K562 (cell line): ENCODE results near the gene SP140L. TPM values are rescaled to one million over a fixed set of nuclear protein-coding genes. Genes with fewer than 3 reads are reported as not detected.

ENCODE experiments used
- ATAC-seq: fragments of 200-7000 bp; cut with Tn5 transposase; 3 replicates; pipeline ENCODE4 v1.9.1; 2020; ENCODE audit warnings: moderate library complexity
- BruUV-seq: library from RNA; stranded (reverse); fragments of 400-500 nt; replicated peaks from 2 replicates; lab custom pipeline; 2021; lab: Mats Ljungman, UMichigan
- CTCF ChIA-PET: fragments of 300-600 bp; formaldehyde crosslinking; extraction: SDS; loops from one replicate; lab custom pipeline; 2021; ENCODE audit warnings: low intra/inter-chr PET ratio; lab: Yijun Ruan, JAX
- POLR2A ChIA-PET: fragments of 300-600, 350-650 bp; sonication (Branson Sonifier 250); formaldehyde crosslinking; extraction: SDS; loops from one replicate; lab custom pipeline; 2021; ENCODE audit warnings: antibody characterized with exemption, inconsistent platforms; lab: Yijun Ruan, JAX
- DNase-seq, 4 experiments: peaks; one replicate each; pipeline versions ENCODE4 v3.0.0 to v3.0.0-alpha.2; 2011 to 2018; ENCODE audit warnings: low spot score in 3 of 4, mixed read lengths in 3 of 4; ENCODE audit errors: extremely low read depth in 1 of 4
- FAIRE-seq: peaks from 2 replicates; lab custom pipeline; 2011; peaks lifted over from hg19 to GRCh38; lab: Jason Lieb, UNC
- H2AFZ ChIP-seq: 2 replicates; pipeline ENCODE4 v1.6.0; 2011; ENCODE audit warnings: low read depth, low read length, control low read depth, inconsistent platforms
- H3K27ac ChIP-seq: fragments of 200-600 bp; 3 replicates; pipeline ENCODE4 v1.8.0; 2011; ENCODE audit warnings: low read depth, mild to moderate bottlenecking, control low read depth, inconsistent platforms, low read length, moderate library complexity, mixed read lengths; ENCODE audit errors: extremely low read depth
- H3K27me3 ChIP-seq, 2 experiments: fragments of 300-600 bp in 1 of 2; 2 replicates in 1 of 2; 3 replicates in 1 of 2; pipeline versions ENCODE4 v1.6.0 to v1.8.0; 2011; ENCODE audit warnings: inconsistent platforms in 2 of 2, low read length in 2 of 2, mild to moderate bottlenecking in 1 of 2, mixed read lengths in 1 of 2, moderate library complexity in 1 of 2; ENCODE audit not compliant: control insufficient read depth in 2 of 2, insufficient read depth in 2 of 2
- H3K36me3 ChIP-seq: fragments of 300-600 bp; 3 replicates; pipeline ENCODE4 v1.8.0; 2011; ENCODE audit warnings: mild to moderate bottlenecking, low read length, inconsistent platforms; ENCODE audit not compliant: control insufficient read depth, insufficient read depth
- H3K4me1 ChIP-seq, 2 experiments: fragments of 200-600 bp in 1 of 2; replicated peaks in 1 of 2; 2 replicates in 1 of 2; 3 replicates in 1 of 2; pipeline versions ENCODE4 v1.5.1 to v1.8.0; 2011; ENCODE audit warnings: inconsistent platforms in 2 of 2, low read length in 2 of 2, mild to moderate bottlenecking in 1 of 2, mixed read lengths in 1 of 2, moderate library complexity in 1 of 2; ENCODE audit not compliant: control insufficient read depth in 2 of 2, insufficient read depth in 2 of 2
- H3K4me2 ChIP-seq: 2 replicates; pipeline ENCODE4 v1.6.1; 2011; ENCODE audit warnings: low read length, control low read depth, inconsistent platforms, mixed read lengths; ENCODE audit not compliant: insufficient read depth
- H3K4me3 ChIP-seq: fragments of 200-600 bp; sonication (generic), shearing (Covaris generic); 2 replicates; pipeline ENCODE4 v1.5.1; 2016; ENCODE audit warnings: control low read depth, inconsistent platforms
- H3K79me2 ChIP-seq: fragments of 200-600 bp; 3 replicates; pipeline ENCODE4 v1.8.0; 2011; ENCODE audit warnings: low read length, inconsistent platforms; ENCODE audit not compliant: control insufficient read depth, insufficient read depth
- H3K9ac ChIP-seq, 2 experiments: 2 replicates each; pipeline versions ENCODE4 v1.6.0 to v1.6.1; 2011; ENCODE audit warnings: low read depth in 2 of 2, low read length in 2 of 2, control low read depth in 1 of 2, inconsistent platforms in 1 of 2, mild to moderate bottlenecking in 1 of 2, mixed read lengths in 1 of 2; ENCODE audit not compliant: insufficient read depth in 1 of 2
- H3K9me1 ChIP-seq: one replicate; pipeline ENCODE4 v1.6.0; 2011; ENCODE audit warnings: inconsistent platforms, mild to moderate bottlenecking, low read length, moderate library complexity; ENCODE audit not compliant: control insufficient read depth, insufficient read depth
- H3K9me3 ChIP-seq: replicated peaks from 2 replicates; pipeline ENCODE4 v1.5.1; 2011; ENCODE audit warnings: low read depth, low read length, inconsistent platforms; ENCODE audit not compliant: control insufficient read depth, insufficient read depth
- H4K20me1 ChIP-seq: replicated peaks from 2 replicates; pipeline ENCODE4 v1.6.1; 2011; ENCODE audit warnings: low read length, inconsistent platforms, mixed read lengths; ENCODE audit not compliant: control insufficient read depth, insufficient read depth
- C11orf30 ChIP-seq: fragments of 450-650 bp; IDR thresholded peaks from 2 replicates; pipeline ENCODE4 v1.6.1; 2016; ENCODE audit warnings: low read depth, mild to moderate bottlenecking
- DPF2 ChIP-seq: fragments of 450-650 bp; IDR thresholded peaks from 2 replicates; pipeline ENCODE4 v1.6.1; 2016
- FOSL1 ChIP-seq: fragments of 200-800 bp; sonication (Bioruptor generic); conservative IDR thresholded peaks from 2 replicates; pipeline ENCODE4 v1.6.1; 2016; ENCODE audit warnings: missing genetic modification characterization, missing compliant biosample characterization
- HDAC1 ChIP-seq, 2 experiments: fragments of 450-650 bp; IDR thresholded peaks; 2 replicates each; pipeline ENCODE4 v1.6.1; 2016 to 2017; ENCODE audit warnings: inconsistent platforms in 1 of 2, mild to moderate bottlenecking in 1 of 2, moderate library complexity in 1 of 2
- MYC ChIP-seq, 2 experiments: fragments of 250-450 bp in 1 of 2; sonication (Bioruptor Pico) in 1 of 2; IDR thresholded peaks; 2 replicates each; pipeline versions ENCODE4 v1.5.1 to v1.6.1; 2012 to 2021; ENCODE audit warnings: low read depth in 2 of 2, borderline replicate concordance in 1 of 2, improper control_type of control experiment in 1 of 2, low read length in 1 of 2, mild to moderate bottlenecking in 1 of 2, moderate library complexity in 1 of 2
- SMARCA4 ChIP-seq: fragments of 450-650 bp; IDR thresholded peaks from 2 replicates; pipeline ENCODE4 v1.6.1; 2016
- SMARCE1 ChIP-seq: fragments of 450-650 bp; IDR thresholded peaks from 2 replicates; pipeline ENCODE4 v1.7.1; 2016; ENCODE audit warnings: mild to moderate bottlenecking
- ZNF41 ChIP-seq: fragments of 250-450 bp; sonication (Bioruptor Pico); conservative IDR thresholded peaks from 2 replicates; pipeline ENCODE4 v1.4.0; 2020; ENCODE audit warnings: mild to moderate bottlenecking
- WGBS: fragments of 100-300 bp; shearing (Covaris generic); methylation state at CpG from one replicate; pipeline ENCODE4 v1.1.6; 2016; ENCODE audit warnings: low coverage, mixed read lengths; ENCODE audit not compliant: insufficient coverage; ENCODE audit errors: missing lambda C conversion rate; 5-methylcytosine and 5-hydroxymethylcytosine counted together
- in situ Hi-C: fragments of 300-500 bp; cut with MboI; formaldehyde crosslinking; loops from 4 replicates; pipeline ENCODE4 v1.15.0; 2018; ENCODE audit warnings: inconsistent platforms, mixed read lengths
- intact Hi-C: fragments of 100-400 bp; cut with micrococcal nuclease; formaldehyde crosslinking; loops from 2 replicates; pipeline ENCODE4 v1.14.2; 2022
- polyA plus RNA-seq, 8 experiments: library from polyadenylated mRNA; depleted of rRNA in 4 of 8; stranded (reverse) in 5 of 8; unstranded in 3 of 8; fragments of >200 nt; fragmentation: Nextera tagmentation in 2 of 8; fragmentation: Illumina TruSeq in 1 of 8; extraction: Ambion mirVana in 2 of 8; extraction: Trizol in 1 of 8; gene quantifications; 2 replicates each; pipeline versions ENCODE4 v1.2.1 to v1.2.3, GENCODE V29; 2011 to 2014; ENCODE audit warnings: inconsistent platforms in 1 of 8, missing spikeins in 1 of 8
- total RNA-seq, 7 experiments: library from RNA; depleted of rRNA in 6 of 7; stranded (reverse); fragments of >200 nt in 6 of 7; fragmentation: Illumina TruSeq in 2 of 7; extraction: Trizol in 2 of 7; gene quantifications; 2 replicates each; pipeline versions ENCODE4 v1.2.1 to v1.2.3, GENCODE V29; 2011 to 2021; ENCODE audit warnings: low replicate concordance in 1 of 7
- TF ChIP-seq, protein P1 (sequence below): fragments of 250-450 bp; sonication (Bioruptor Pico); IDR thresholded peaks from 2 replicates; pipeline ENCODE4 v1.8.0; 2021; ENCODE audit warnings: moderate library complexity, mild to moderate bottlenecking, inconsistent platforms

SP140L gene
- total and polyA plus RNA-seq, 9 of the 15 experiments (the other 6 are each of a cell fraction or from before 2014, with no cell fraction given), result 4.0 to 15.5 (median 11.3) TPM

DNA sequence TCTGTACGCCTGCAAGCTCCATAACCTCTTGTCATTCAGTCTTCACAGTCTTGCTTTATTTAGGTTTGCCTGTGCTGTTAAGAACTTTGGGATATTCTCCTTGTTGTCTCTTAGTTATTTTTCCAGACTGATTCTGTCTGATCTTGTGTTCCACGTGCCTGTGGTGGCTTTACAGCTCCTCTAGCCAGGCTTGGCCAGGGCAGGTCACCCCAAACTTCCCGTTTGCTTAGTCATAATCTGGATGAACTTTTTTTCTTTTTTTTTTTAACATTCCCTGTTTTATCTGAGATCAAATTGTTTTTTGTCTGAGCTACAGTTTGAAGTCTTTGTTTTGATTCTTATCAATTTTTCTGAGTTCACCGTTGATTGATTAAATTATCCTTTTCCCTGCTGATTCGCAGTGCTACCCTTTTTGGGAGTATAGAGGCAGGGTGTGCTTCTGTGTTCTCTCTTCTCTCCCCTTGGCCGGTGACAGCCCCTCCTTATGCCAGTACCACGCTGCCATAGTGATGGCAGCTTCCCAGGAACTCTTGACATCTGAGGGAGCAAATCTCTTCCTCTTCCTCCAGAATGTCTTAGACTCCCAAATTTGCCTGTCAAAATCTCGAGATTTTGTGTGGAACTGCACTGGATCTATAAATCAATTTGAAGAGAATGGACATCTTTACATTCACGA lies 91.5 kb downstream of the SP140L start:
- Histone ChIP-seq H3K27me3 (no peaks in the 10 kb centered on the region), H3K27ac (peak overlapping the region; percentile 74), H4K20me1 (no peaks in the 10 kb centered on the region), H3K9me3 (no peaks in the 10 kb centered on the region), H3K9ac (peak overlapping the region; percentile 72 to 85; a peak in 3 of 4 replicates), H3K36me3 (no peaks in the 10 kb centered on the region; the same call in 2 of the 3 replicates), H3K79me2 (peaks cover 62% of the 10 kb centered on the region), H3K4me2 (peak overlapping the region; percentile 78), H2AFZ (peak overlapping the region; percentile 80; the same call in 1 of the 2 replicates), H3K9me1 (no peaks in the 10 kb centered on the region), H3K4me1 (peaks cover 3 to 5% of the 10 kb centered on the region in 2 experiments; a peak in 2 of 5 replicates), H3K4me3 (peak overlapping the region; percentile 22)
- CTCF ChIA-PET, result no interaction called here
- no TSS peak for BruUV-seq
- intact Hi-C loops, result loop anchor here (5.0 to 10.0 kb wide), 2 partner anchors 86 to 296 kb away; partner anchors contain the start of gene CAB39
- in situ Hi-C loops, result no loop called here
- DNase-seq (peak in 2 of 4 experiments; percentile 16), ATAC-seq (peak; percentile 34), FAIRE-seq (peak; percentile 70)
- POLR2A ChIA-PET, result no interaction called here
- 14% methylated on average over 8 of the region's 9 CpGs for WGBS
- TF ChIP-seq, protein P1, sequence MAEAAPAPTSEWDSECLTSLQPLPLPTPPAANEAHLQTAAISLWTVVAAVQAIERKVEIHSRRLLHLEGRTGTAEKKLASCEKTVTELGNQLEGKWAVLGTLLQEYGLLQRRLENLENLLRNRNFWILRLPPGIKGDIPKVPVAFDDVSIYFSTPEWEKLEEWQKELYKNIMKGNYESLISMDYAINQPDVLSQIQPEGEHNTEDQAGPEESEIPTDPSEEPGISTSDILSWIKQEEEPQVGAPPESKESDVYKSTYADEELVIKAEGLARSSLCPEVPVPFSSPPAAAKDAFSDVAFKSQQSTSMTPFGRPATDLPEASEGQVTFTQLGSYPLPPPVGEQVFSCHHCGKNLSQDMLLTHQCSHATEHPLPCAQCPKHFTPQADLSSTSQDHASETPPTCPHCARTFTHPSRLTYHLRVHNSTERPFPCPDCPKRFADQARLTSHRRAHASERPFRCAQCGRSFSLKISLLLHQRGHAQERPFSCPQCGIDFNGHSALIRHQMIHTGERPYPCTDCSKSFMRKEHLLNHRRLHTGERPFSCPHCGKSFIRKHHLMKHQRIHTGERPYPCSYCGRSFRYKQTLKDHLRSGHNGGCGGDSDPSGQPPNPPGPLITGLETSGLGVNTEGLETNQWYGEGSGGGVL (CRISPR knock-in tag), result no peak
- TF ChIP-seq ZNF41 (CRISPR knock-in tag), result no peak
- 0 out of 2 replicates have a peak, but pooled peaks have one; percentile 17 for TF ChIP-seq SMARCE1
- peak; percentile 51; the same call in 1 of the 2 replicates for TF ChIP-seq MYC (IDR thresholded peaks at IDR 0.05; ENCODE audit: low read depth, low read length)
- no peak for TF ChIP-seq MYC (CRISPR knock-in tag; IDR thresholded peaks at IDR 0.05; ENCODE audit: borderline replicate concordance, low read depth)
- TF ChIP-seq DPF2, result peak; percentile 32; the same call in 1 of the 2 replicates
- peak; percentile 33; the same call in 1 of the 2 replicates for TF ChIP-seq C11orf30
- peak; percentile 38; the same call in 1 of the 2 replicates for TF ChIP-seq FOSL1 (tag)
- 0 out of 4 replicates have a peak, but pooled peaks of 1 of the 2 experiments have one; percentile 16 for TF ChIP-seq HDAC1 (IDR thresholded peaks at IDR 0.05)
- TF ChIP-seq SMARCA4, result peak; percentile 37; the same call in 1 of the 2 replicates
